Right ventricle myocardium inferior (tissue), 1 donor: ENCODE measurements around the gene GSTM2. TPM values are rescaled to one million over a fixed set of nuclear protein-coding genes. Genes with fewer than 3 reads are reported as not detected.

Experiments used
- ATAC-seq: fragments of 200-7000 bp; cut with Tn5 transposase; one replicate; pipeline ENCODE4 v1.9.1; 2020; ENCODE audit warnings: mild to moderate bottlenecking, moderate library complexity
- DNase-seq: peaks from one replicate; pipeline ENCODE4 v3.0.0; 2021; ENCODE audit errors: missing footprints
- intact Hi-C: fragments of 100-400 bp; cut with DNase I; formaldehyde crosslinking; loops from one replicate; pipeline ENCODE4 v1.11.0; 2022
- long read RNA-seq: library from polyadenylated mRNA; unstranded; transcript quantifications from one replicate; pipeline ENCODE4 v2.0.0, GENCODE V29; 2021
- total RNA-seq: library from RNA; stranded (reverse); fragmentation: NEBNext Ultra II Directional; extraction: Animal tissue kit (Norgen Biotek cat#: 25700); gene quantifications from one replicate; pipeline ENCODE4 v1.2.1, GENCODE V29; 2021
- donor health status: DM: no; HTN: yes; CAD: no; lungs with severe emphysema.

Gene GSTM2
- 77.4 TPM for total RNA-seq
- long read RNA-seq, transcript GSTM2-201 (8 exons, 1,157 nt), result major isoform, 31 of 37 reads
- long read RNA-seq, partial matches to known transcripts, result 1 of 37 reads
- long read RNA-seq, other reads (novel, unspliced or antisense), result 3 of 37 reads

DNA sequence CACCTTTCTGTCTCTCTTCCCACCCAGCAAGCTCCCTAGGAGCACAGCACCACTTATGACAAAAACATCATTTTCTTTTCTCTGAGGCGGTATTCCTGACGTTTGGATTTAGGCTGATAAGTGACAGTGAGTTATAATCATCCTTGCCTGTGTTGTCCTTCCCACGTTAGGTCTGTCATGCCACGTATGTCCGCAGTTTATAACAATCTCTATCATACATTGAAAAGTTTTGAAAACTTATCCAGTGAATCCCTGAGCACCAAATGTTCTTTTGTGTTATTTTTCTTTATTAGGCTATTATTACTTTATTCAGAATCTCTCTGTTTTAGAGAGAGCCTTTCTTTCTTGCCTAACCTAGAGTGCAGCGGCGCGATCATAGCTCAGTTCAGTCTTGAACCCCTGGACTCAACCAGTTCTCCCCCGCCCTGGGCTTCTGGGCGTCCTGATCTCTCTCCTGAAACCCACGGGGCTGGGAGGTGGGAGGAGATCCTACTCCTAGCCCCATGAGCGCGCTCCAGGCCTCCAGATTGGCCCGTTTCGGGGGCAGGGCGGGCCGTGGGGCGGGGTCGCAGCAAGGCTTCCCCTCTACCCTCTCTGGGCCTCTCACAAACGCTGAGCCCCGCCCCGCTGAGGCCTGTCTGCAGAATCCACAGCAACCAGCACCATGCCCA lies at the start of gene GSTM2:
Gene GSTM2 (plus strand): TSS at position 606 of the 671 bp plus-strand sequence. CDS start 59 bp downstream, at position 665.
- peak; percentile 97 for DNase-seq
- intact Hi-C loops, result loop anchor here (5.0 kb wide), 2 partner anchors 50 to 100 kb away; no protein-coding TSS in a partner anchor

DNA sequence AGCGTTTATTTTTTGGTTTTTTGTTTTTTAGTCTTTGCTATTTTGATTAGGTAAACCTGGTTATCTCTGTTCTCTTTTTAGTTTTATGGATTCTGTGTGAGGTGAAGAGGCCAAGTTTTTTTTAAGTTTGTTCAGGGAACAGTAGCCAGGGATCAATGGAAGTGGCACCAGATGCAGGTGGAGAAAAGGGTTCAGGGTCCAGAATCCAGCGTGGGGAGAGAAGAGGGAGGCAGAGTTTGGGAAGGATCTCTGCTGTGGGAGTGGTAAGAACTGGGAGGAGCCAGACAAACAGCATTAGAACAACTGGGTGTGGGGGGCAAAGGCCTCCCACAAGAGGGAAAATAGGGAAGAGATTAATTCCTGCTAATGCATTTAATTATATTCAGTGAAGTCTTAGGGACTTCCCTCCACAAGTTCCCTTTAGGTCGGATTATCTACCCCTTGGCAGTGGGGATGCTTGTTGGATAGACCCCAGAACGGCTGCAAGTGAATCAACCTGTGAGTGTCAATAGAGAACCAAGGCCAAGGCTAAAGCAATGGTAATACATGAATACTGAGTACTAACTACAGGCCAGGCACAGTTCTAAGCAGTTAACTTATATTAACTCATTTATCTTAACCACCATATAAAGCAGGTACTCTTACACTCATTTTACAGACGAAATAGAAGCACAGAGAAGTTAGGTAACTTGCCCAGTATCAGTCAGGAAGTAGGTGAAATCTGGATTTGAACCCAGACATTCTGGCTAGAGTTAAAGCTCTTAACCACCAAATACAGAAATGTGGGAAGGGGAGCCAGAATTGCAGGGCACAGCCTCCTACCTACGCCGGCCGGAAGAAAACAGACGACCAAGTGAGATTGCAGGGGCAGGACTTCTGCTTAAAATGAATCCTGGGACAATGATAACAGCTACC lies 48.9 kb upstream of the GSTM2 start:
- DNase-seq (no peak), ATAC-seq (no peak)
- intact Hi-C loops, result loop anchor here (5.0 kb wide), 1 partner anchor 42 kb away; no protein-coding TSS in a partner anchor

More for the DNA sequence above, at the start of gene GSTM2:
- ATAC-seq, result peak; percentile 100

DNA sequence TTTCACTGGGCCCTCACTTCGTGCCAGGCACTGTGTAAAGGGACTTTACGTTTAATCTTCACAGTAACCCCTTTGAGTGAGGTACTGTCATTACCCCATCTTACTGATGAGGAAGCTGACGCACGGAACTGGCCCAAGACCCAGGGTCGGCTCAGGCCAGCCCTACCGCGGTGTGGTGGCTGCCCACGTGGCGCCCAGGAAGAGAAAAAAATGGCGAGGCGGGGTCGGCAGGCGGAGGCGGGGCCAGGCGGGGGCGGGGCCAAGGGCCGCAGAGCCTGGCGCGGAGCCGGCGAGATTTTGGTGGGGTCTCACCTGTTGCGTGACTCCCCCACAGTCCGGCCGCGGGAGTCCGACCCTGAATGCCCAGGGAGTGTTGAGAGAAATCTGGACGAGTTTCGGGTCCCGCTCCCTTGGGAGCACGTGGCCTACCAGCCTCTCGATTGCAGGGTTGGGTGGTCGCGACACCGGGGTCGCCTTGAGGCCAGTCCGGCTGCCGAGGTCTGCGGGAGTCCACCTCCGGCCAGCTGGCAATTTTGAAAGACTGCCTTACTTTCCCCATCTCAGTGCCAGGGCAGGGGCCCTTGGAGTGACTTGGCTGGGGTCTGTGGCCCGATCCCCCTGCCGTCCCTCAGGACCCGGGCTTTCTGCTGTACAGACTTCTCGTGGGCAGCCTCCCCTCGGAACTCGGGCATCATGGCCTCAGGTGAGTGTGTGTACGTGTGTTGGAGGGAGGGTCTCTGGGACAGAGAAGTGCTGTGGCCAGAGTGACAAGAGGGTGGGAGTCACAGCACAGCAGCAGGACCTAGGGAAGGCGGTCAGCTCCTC lies 48.1 kb upstream of the GSTM2 start, which contains the start of the genes AMPD2 and GNAT2:
Gene AMPD2 (plus strand): TSS at position 262 of the 825 bp plus-strand sequence. CDS start 1,339 bp downstream, outside the sequence.
Gene GNAT2 (minus strand): TSS at position 41 of the 825 bp plus-strand sequence. CDS start 6,746 bp downstream, outside the sequence.
- intact Hi-C loops, result loop anchor here (2.0 to 5.0 kb wide), 2 partner anchors 42 to 73 kb away; no protein-coding TSS in a partner anchor
- ATAC-seq (peak; percentile 69), DNase-seq (peak; percentile 92)

DNA sequence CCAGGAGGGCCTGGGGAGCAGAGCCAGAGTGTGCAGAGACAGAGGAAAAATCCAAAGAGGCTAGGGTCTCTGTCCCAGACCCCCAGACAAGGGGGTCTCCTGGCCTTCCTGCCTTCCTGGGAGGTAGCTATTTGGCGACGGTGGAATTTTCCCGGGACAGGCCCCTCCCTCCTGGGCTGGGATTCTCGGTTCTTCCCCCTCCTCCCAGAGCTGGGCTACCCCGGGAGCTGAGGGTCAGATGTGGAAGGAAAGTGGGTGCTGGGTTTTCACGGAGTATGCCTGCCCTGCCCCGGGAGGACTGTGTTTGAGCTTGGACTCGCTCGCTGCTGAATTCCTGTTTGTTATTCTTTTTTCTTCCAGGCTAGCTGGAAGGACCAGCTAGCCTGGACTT lies 47.5 kb upstream of the GSTM2 start:
- peak; percentile 40 for ATAC-seq
- no peak for DNase-seq
- intact Hi-C loops, result loop anchor here (2.0 kb wide), 1 partner anchor 74 kb away; no protein-coding TSS in a partner anchor

DNA sequence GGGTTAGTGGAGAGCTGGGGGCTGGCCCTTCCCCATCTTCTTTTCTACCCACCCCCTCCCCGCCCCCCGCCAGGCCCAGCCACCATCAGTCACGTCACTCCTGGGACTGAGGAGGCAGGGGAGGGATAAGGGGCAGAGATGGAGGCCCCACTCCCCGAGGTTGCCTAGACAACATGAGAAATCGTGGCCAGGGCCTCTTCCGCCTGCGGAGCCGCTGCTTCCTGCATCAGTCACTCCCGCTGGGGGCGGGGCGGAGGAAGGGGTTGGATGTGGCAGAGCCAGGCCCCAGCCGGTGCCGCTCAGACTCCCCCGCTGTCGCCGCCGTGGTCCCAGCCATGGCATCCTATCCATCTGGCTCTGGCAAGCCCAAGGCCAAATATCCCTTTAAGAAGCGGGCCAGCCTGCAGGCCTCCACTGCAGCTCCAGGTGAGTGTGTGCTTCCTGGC lies 47.0 kb upstream of the GSTM2 start:
- peak; percentile 99 for DNase-seq
- peak; percentile 82 for ATAC-seq
- intact Hi-C loops, result loop anchor here (2.0 kb wide), 1 partner anchor 74 kb away; no protein-coding TSS in a partner anchor

DNA sequence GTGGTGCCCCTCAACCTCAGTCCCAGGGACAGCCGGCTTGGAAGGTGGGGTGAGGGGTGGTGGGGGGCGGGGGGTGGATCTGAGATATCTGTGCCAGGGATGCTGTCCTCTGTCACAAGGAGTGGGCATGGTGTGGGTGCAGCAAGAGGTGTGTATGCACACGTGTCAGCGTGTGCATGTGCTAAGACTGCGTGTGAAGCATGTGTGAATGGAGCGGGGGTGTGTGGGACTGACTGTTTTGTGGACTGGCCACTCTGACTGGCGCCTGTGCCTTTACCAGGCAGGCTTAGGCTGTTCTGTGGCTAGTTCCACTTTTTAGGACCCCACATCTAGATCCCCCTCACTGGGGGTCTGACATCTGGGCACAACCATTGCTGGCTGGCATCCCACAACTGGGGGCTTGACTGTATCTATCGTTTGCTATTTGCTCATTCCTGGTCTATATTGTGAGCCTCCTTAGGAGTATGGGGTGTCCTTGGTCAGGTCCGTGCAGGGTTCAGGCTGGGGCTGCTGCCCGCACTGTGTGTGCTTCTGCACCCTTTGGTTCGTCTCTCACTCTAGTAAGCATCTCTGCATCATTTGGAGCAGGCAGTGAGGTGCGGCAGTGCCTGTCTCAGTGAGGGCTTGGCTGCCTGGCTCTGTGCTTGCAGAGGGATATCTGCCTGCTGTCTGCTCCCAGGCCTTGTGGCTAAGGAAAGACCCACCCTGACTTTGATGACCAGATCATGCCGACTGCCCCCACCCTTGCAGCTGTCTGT lies 46.3 kb upstream of the GSTM2 start:
- no peak for ATAC-seq
- intact Hi-C loops, result loop anchor here (2.0 kb wide), 1 partner anchor 75 kb away; no protein-coding TSS in a partner anchor
- no peak for DNase-seq

DNA sequence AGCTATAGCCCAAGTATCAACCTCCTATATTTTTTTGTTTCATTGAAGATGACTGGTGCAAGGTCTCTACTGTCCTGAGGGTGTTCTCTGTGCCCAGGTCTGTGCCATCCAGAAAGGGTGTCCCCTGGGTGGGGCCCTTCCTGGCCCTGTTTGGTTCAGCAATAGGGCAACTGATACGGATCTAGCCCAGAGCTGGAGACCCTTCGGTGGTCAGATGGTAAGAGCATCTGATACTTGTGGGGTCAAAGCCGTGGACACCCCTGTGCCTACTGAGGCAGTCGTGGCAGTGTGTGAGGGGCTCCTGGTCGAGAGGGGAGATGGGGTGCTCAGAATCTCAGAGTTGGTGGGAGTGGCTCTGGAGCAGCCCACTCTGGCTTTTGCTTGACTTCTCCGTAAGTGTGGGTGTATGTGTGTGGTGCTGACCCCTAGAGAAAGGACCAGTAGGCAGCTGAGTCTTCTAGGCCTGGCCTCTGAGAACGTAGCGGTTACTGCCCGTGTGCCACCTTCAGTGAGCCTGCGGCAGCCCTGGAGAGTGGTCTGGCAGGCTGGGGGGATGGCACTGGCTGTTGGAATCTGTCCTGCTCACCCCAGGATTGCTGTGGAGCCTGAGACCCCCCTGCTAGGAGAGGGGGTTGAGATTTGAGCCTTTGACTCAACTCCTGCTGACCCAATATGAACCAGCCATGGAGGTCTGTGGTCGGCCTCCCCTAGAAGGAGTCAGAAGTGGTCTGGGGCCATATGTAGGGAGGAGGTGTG lies 45.5 kb upstream of the GSTM2 start:
- intact Hi-C loops, result no loop called here
- no peak for DNase-seq

DNA sequence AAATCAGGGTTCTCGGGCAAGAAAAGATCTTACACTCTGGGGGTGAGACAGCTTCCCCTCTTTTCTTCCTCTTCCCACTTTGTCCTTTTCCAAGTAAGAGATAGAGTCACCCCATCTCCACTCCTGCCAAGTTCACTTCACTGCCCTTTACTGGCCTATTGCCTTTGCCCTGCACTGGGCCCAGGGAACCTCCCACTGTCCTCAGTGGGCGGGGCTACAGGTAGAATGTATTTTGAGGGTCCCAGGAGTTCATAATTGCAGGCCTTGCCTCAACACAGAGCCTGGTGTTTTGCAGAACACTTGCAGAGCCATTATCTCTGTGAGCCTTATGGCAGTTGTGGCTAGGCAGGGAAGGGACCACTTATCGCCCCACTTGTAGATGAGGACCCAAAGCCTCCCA lies 45.0 kb upstream of the GSTM2 start:
- intact Hi-C loops, result no loop called here
- DNase-seq (no peak), ATAC-seq (no peak)

More for the DNA sequence above, 45.5 kb upstream of the GSTM2 start:
- ATAC-seq, result no peak

DNA sequence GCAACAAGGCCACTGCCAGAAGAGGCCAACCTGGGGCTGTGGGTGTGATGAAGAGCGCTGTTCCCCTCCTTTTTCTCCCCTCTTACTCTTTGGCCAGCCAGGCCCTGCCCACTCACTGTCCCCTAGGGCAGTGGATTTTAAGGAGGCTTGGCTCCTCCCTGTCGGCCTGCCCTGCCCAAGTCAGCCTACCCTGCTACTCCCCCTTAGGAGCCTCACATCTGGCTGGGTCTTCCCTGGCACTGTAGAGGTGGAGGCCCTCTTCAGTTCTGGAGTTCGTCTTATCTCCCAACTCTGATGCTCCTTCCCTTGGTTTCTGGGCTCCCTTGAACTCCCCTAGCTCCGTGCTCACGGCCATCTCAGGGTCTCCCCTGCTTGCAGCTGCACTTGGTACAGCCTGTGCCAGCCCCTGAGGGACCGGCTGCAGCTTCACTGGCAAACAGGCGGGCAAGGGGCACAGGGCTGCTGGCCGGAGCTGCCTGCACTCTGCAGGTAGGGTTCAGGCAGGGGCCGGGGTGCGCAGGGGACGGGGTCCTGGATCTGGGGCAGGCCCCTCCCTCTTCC lies 44.2 kb upstream of the GSTM2 start:
- ATAC-seq, result no peak
- DNase-seq, result no peak
- intact Hi-C loops, result no loop called here

DNA sequence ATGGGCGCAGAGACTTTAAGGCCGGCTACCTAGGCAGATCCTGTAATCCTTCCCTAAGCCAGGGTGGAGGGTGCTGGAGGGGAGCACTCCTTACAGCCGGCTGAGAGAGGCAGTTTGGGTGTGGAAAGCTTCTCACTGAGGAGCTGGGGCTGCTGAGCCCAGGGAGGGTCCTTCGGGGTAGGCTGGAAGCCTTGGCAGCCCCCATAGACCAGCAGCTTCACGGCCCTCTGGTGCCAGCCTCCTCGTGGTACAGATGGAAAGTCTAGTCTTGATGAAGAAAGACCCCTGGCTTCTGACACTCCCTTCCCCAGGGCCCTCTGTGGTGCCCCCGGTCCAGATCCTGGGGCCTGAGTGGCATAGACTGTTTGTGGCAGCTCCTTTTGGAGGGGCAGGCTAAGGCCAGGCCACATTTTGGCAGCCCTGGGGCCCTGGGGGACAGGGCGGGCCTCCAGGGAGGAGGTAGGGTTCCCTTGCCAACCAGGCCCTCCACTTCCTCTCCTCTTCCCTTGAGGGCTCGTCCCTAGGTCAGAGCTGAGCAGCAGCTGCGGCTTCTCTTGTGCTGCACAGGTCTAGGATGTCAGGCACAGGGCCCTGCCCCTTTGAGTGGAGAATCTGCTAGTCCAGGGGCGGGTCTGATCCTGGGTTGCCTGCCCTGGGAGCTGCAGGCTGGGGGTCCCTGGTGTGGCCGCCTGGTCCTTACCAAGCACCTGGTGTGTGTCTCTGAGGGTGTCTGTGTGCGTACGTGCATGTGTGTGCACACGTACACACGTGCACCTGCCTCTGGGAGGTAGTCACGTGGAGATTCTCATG lies 43.5 kb upstream of the GSTM2 start:
- ATAC-seq (no peak), DNase-seq (no peak)
- intact Hi-C loops, result no loop called here

DNA sequence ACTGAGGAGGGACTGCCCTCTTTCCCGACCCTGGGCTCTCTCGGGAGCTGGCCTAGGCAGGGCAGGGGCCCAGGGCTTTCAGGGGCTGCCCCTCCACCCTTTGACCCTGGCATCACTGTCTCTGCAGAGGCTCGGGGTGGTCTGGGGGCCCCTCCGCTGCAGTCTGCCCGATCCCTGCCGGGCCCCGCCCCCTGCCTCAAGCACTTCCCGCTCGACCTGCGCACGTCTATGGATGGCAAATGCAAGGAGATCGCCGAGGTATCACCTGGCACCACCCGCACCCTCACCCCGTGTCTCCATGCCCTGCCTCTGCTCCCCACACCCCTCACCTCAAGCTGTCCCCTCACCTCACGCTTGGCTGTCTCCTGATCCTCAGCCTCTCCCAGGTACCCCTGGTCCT lies 42.7 kb upstream of the GSTM2 start:
- no peak for ATAC-seq
- intact Hi-C loops, result no loop called here

DNA sequence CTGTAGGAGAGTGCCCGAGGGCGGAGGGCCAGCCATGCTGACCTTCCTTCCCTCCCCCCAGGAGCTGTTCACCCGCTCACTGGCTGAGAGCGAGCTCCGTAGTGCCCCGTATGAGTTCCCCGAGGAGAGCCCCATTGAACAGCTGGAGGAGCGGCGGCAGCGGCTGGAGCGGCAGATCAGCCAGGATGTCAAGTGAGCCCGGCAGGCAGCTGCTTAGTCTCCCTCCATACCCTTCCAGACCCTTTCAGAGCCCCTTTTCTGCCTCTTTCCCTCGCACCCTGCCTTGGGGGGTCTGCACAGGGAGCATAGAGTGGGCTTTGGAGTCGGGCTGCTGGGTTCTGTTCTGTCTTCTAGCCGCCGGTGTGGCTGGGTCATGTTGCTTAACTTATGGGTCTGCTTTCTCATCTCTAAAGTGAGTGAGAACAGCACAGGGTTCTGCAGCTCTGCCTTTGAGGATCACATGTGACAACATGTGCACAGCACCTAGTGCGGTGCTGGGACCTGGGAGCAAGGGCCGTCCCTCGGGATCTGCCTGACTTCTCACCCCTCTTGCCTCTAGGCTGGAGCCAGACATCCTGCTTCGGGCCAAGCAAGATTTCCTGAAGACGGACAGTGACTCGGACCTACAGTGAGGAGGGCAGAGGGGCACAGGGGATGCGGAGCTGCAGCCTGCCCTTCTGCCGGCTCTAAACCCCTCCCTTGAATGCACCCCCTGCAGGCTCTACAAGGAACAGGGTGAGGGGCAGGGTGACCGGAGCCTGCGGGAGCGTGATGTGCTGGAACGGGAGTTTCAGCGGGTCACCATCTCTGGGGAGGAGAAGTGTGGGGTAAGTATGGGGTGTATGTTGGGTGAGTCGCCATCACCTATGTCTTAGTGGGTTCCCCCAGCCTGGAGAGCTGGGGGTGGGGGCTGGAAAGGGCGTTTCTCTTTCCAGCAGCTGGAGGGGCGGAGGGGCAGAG lies 42.0 kb upstream of the GSTM2 start:
- DNase-seq, result no peak
- ATAC-seq, result no peak
- intact Hi-C loops, result no loop called here

More for the DNA sequence above, 42.7 kb upstream of the GSTM2 start:
- no peak for DNase-seq

DNA sequence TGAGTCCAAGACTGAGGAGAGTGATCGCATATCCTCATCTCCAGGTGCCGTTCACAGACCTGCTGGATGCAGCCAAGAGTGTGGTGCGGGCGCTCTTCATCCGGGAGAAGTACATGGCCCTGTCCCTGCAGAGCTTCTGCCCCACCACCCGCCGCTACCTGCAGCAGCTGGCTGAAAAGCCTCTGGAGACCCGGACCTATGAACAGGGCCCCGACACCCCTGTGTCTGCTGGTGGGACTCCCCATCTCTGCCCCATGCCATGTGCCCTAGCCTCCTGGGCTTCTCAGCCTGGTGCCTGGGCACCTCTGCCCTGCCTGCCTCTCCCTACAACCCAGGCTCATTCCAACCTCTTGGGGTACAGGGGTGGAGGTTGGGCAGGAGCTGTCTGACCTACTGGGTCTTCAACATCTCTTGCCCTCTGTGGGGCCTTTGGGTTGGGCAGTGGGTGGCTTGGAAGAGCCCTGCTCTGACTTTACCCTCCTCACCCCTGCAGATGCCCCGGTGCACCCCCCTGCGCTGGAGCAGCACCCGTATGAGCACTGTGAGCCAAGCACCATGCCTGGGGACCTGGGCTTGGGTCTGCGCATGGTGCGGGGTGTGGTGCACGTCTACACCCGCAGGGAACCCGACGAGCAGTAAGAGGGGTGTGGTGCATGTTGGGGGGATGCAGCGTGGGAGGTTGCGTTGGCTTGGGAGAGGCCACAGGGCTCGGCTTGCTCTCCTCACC lies 41.0 kb upstream of the GSTM2 start:
- no peak for ATAC-seq
- intact Hi-C loops, result no loop called here
- DNase-seq, result no peak
